ENCODE results near the gene CDHR5. TPM values are rescaled to one million over a fixed set of nuclear protein-coding genes. Genes with fewer than 3 reads are reported as not detected.
"Not testable (repeated sequence)": the region's sequence is repeated elsewhere in the genome, so short reads cannot be mapped to it uniquely, and the experiment has no call there.

CDHR5 gene
- total and polyA plus RNA-seq, 10 donors: 0.02 to 0.16 (median 0.03) TPM; not detected in 7

GRCh38 chr11:650482-650881 lies 25.7 kb upstream of the CDHR5 start:
- no peak for TF ChIP-seq CTCF (IDR thresholded peaks at IDR 0.05 in 8 of 11, conservative IDR thresholded peaks at IDR 0.05 in 3 of 11)
- no peak for TF ChIP-seq POLR2AphosphoS5 (IDR thresholded peaks at IDR 0.05)
- no peak for TF ChIP-seq POLR2A (IDR thresholded peaks at IDR 0.05)

GRCh38 chr11:647672-648158 lies 23.0 kb upstream of the CDHR5 start:
- H3K4me3 ChIP-seq; H3K9me3 ChIP-seq; DNase-seq; H3K27ac ChIP-seq; intact Hi-C loops (cut with DNase I; ENCODE audit: low total_unique reads); H3K4me1 ChIP-seq; H3K27me3 ChIP-seq (replicated peaks in 1 of 7): not testable (repeated sequence)
- peaks cover 4 to 93% (median 29%) of the 10 kb centered on the region in 6 donors for H3K36me3 ChIP-seq
- 88 to 94% (median 91%) methylated on average over 9 to 11 of the region's 14 CpGs for WGBS, 5 donors

More at GRCh38 chr11:650482-650881, 25.7 kb upstream of the CDHR5 start:
- no peak for DNase-seq
- no peaks in the 10 kb centered on the region for H3K27me3 ChIP-seq (replicated peaks in 1 of 7)
- 93 to 98% (median 95%) methylated on average over 10 of the region's 10 CpGs for WGBS, 5 donors
- peaks cover 0 to 6% (median 0%) of the 10 kb centered on the region in 6 donors for H3K4me1 ChIP-seq
- H3K4me3 ChIP-seq: no peak overlapping the region
- no peak overlapping the region for H3K27ac ChIP-seq
- no peaks in the 10 kb centered on the region for H3K9me3 ChIP-seq
- intact Hi-C loops (cut with DNase I; ENCODE audit: low total_unique reads): no loop called here
- peaks cover 0 to 98% (median 24%) of the 10 kb centered on the region in 6 donors for H3K36me3 ChIP-seq

- no peak overlapping the region for H3K27ac ChIP-seq
- intact Hi-C loops (cut with DNase I; ENCODE audit: low total_unique reads): no loop called here
- H3K4me3 ChIP-seq: no peak overlapping the region
- no peak for DNase-seq
- H3K27me3 ChIP-seq (replicated peaks in 1 of 7): no peaks in the 10 kb centered on the region
- peaks cover 0 to 11% (median under 1%) of the 10 kb centered on the region in 6 donors for H3K4me1 ChIP-seq
- no peaks in the 10 kb centered on the region for H3K9me3 ChIP-seq
- 57 to 78% (median 75%) methylated on average over 14 of the region's 14 CpGs for WGBS, 5 donors
- TF ChIP-seq POLR2A (IDR thresholded peaks at IDR 0.05): no peak
- peak in 2 of 3 donors; percentile 10 to 40 for TF ChIP-seq POLR2AphosphoS5 (IDR thresholded peaks at IDR 0.05)
- TF ChIP-seq CTCF (IDR thresholded peaks at IDR 0.05 in 8 of 11, conservative IDR thresholded peaks at IDR 0.05 in 3 of 11): no peak
- peaks cover 4 to 91% (median 22%) of the 10 kb centered on the region in 6 donors for H3K36me3 ChIP-seq
These were observed 21.5 kb upstream of the CDHR5 start for GRCh38 chr11:646214-646613.

- H3K4me3 ChIP-seq: no peak overlapping the region
- peaks cover 0 to 18% (median 6%) of the 10 kb centered on the region in 6 donors for H3K4me1 ChIP-seq
- H3K27me3 ChIP-seq (replicated peaks in 1 of 7): peaks cover 0 to 4% (median 0%) of the 10 kb centered on the region in 7 donors
- H3K9me3 ChIP-seq: no peaks in the 10 kb centered on the region
- WGBS, 5 donors: 76 to 90% (median 79%) methylated on average over 16 of the region's 16 CpGs
- peaks cover 0 to 85% (median 15%) of the 10 kb centered on the region in 6 donors for H3K36me3 ChIP-seq
- DNase-seq: no peak
- intact Hi-C loops (cut with DNase I; ENCODE audit: low total_unique reads): no loop called here
- TF ChIP-seq CTCF (IDR thresholded peaks at IDR 0.05 in 8 of 11, conservative IDR thresholded peaks at IDR 0.05 in 3 of 11) (no peak), POLR2AphosphoS5 (IDR thresholded peaks at IDR 0.05) (peak in 2 of 3 donors; percentile 12 to 19)
- H3K27ac ChIP-seq: no peak overlapping the region
These were observed 20.8 kb upstream of the CDHR5 start for GRCh38 chr11:645536-645935.
